Measurements from ENCODE around the gene UGT1A9.

UGT1A9 gene

DNA sequence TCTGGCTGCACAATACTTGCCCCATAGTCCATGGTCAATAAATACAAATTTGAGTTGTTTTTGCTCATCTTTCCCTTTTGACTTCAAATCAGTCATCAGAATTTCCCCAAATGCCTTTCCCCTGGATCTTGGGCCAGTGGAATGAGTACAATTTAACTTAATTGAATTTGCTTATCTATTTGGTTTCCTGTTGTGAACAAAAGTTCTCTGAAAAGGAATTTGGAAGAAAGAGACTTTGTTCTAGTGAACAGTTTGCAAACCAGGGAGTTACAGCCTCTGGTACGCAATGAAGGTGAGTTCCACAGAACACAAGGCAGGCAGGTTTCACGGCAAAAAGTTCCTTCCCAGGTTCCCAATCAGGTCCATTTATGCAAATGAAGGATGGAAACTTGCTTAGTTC is 87.2 kb downstream of the UGT1A9 start:
- TF ChIP-seq, protein P1, sequence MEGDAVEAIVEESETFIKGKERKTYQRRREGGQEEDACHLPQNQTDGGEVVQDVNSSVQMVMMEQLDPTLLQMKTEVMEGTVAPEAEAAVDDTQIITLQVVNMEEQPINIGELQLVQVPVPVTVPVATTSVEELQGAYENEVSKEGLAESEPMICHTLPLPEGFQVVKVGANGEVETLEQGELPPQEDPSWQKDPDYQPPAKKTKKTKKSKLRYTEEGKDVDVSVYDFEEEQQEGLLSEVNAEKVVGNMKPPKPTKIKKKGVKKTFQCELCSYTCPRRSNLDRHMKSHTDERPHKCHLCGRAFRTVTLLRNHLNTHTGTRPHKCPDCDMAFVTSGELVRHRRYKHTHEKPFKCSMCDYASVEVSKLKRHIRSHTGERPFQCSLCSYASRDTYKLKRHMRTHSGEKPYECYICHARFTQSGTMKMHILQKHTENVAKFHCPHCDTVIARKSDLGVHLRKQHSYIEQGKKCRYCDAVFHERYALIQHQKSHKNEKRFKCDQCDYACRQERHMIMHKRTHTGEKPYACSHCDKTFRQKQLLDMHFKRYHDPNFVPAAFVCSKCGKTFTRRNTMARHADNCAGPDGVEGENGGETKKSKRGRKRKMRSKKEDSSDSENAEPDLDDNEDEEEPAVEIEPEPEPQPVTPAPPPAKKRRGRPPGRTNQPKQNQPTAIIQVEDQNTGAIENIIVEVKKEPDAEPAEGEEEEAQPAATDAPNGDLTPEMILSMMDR (conservative IDR thresholded peaks at IDR 0.05; ENCODE audit: control insufficient read depth, insufficient read depth, low read depth, low read length) = no peak
- no peak for DNase-seq (ENCODE audit: low read depth)
- no peak overlapping the region for H3K4me3 ChIP-seq (ENCODE audit: control insufficient read depth, low read depth, low read length)

DNA sequence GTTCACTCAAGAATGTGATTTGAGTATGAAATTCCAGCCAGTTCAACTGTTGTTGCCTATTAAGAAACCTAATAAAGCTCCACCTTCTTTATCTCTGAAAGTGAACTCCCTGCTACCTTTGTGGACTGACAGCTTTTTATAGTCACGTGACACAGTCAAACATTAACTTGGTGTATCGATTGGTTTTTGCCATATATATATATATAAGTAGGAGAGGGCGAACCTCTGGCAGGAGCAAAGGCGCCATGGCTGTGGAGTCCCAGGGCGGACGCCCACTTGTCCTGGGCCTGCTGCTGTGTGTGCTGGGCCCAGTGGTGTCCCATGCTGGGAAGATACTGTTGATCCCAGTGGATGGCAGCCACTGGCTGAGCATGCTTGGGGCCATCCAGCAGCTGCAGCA is 88.3 kb downstream of the UGT1A9 start, which contains the start of gene UGT1A1:
UGT1A1 (plus strand) TSS at position 228 of the 400 bp plus-strand sequence; CDS start at position 246, 18 bp downstream.
- TF ChIP-seq, protein P1 (conservative IDR thresholded peaks at IDR 0.05; ENCODE audit: control insufficient read depth, insufficient read depth, low read depth, low read length) = no peak
- no peak within 1 kb of the TSS for H3K4me3 ChIP-seq (ENCODE audit: control insufficient read depth, low read depth, low read length)
- DNase-seq (ENCODE audit: low read depth) = no peak

DNA sequence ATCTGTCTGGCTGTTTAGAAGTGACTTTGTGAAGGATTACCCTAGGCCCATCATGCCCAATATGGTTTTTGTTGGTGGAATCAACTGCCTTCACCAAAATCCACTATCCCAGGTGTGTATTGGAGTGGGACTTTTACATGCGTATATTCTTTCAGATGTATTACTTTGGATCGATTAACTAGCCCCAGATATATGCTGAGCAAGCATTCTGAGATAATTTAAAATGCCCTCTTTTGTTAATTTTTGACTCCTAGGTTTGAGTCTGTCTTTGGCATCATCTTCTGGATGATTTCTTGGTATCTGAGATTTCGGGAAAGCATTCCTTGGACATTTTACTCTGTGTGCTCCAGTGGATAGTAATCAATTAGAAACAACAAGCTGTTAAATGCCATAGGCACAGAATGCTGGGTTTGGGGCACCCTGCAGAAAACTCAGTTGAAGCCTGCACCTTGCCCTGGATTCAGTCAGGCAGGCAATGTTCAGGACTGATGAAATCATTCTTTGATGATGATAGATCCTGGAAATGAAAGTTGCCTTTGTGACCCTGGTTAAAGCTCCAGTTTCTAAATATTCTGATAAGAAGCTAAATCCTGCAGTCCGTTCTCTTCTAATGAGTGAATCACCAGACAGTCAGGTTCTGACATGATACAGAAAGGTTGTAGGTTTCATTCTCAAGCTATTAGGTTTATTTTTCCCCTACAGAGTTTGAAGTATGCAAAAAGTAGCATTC is 89.5 kb downstream of the UGT1A9 start:
- DNase-seq (ENCODE audit: low read depth) = peak; percentile 2
- no peak overlapping the region for H3K4me3 ChIP-seq (ENCODE audit: control insufficient read depth, low read depth, low read length)
- TF ChIP-seq, protein P1 (conservative IDR thresholded peaks at IDR 0.05; ENCODE audit: control insufficient read depth, insufficient read depth, low read depth, low read length) = no peak

DNA sequence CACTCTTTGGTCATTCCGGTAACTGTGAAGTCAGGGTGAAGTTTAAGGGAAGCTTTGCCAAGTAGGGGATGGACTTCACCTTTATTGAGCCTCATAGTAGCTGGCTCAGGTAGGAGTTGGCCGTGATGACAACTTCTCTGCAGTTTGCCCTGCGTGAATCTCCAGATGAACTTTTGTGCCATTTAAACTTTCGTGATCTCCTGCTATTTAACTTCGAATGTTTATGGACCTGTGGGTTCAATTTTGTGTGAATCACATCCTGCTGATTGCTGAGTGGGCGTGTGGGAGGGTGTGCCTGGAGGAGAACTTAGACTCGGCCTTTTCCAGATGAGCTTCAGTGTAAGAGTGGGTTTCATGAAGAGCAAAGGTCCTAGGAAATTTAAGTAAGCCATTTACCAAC is 92.6 kb downstream of the UGT1A9 start:
- TF ChIP-seq, protein P1 (conservative IDR thresholded peaks at IDR 0.05; ENCODE audit: control insufficient read depth, insufficient read depth, low read depth, low read length) = no peak
- DNase-seq (ENCODE audit: low read depth) = peak; percentile 68
- H3K4me3 ChIP-seq (ENCODE audit: control insufficient read depth, low read depth, low read length) = no peak overlapping the region

DNA sequence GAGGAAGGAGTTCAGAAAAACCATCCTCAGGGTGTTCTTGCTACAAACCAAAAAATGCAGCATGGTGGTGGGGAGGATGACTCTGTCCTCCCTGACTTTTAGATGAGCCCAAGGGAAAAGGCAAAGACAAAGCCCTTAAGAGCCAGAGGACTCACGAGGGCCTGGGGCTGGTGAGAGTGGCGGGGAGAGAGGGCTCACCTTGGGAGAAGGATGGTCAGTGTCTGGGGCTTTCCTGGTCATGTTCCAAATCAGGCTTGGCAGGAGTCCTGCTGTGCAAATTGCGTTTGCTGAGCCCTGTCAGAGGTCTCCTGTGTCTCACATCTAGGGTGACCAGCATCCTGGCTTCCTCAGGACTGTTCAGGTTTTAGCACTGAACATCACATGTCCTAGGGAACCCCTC is 93.1 kb downstream of the UGT1A9 start:
- DNase-seq (ENCODE audit: low read depth) = peak; percentile 12
- TF ChIP-seq, protein P1 (conservative IDR thresholded peaks at IDR 0.05; ENCODE audit: control insufficient read depth, insufficient read depth, low read depth, low read length) = no peak
- H3K4me3 ChIP-seq (ENCODE audit: control insufficient read depth, low read depth, low read length) = no peak overlapping the region

DNA sequence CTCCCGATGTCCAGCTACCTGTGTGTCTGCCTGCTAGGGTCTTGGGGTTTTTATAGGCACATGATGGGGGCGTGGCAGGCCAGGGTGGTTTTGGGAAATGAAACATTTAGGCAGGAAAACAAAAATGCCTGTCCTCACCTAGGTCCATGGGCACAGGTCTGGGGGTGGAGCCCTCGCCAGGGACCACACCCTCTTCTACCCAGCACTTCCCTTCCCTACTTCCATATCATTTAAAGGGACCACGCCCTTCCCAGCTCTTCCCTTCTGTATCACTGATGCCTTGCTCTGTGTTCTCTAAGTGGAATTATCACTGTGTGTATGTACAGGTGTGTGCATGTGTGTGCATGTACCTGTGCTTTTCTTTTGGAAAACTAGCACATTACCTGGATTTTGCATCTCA is 94.7 kb downstream of the UGT1A9 start:
- TF ChIP-seq, protein P1 (conservative IDR thresholded peaks at IDR 0.05; ENCODE audit: control insufficient read depth, insufficient read depth, low read depth, low read length) = no peak
- no peak overlapping the region for H3K4me3 ChIP-seq (ENCODE audit: control insufficient read depth, low read depth, low read length)
- no peak for DNase-seq (ENCODE audit: low read depth)
